ENCODE measurements around the gene RGPD4.
"Not testable (repeated sequence)": the region's sequence is repeated elsewhere in the genome, so short reads cannot be mapped to it uniquely, and the experiment has no call there.

The RGPD4 gene

DNA sequence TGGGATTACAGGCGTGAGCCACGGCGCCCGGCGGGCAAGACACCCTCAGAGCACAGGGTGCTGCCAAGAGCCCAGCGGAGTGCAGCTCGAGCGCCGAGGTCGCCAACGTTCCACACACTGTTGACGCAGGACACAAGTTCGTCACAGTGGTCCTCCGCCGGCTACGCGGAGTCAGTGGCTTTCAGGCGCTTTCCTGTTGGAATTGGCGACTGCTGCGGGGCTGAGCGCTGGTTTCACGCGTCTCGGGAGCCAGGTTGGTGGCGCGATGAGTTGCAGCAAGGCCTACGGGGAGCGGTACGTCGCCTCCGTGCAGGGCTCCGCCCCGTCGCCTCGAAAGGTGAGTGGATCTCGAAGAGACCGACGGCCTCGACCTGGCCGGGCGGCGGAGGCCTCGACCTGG is at the start of gene RGPD4:
Gene RGPD4, plus strand, starts transcription at position 144 of the 400 bp plus-strand sequence. Its CDS starts 122 bp downstream, at position 266.
- H3K4me1 Mint-ChIP-seq (ENCODE audit: low read depth); H3K27me3 Mint-ChIP-seq; H3K36me3 Mint-ChIP-seq (ENCODE audit: low read depth); intact Hi-C loops (cut with micrococcal nuclease); H3K9me3 Mint-ChIP-seq; H3K27ac Mint-ChIP-seq; H3K4me3 Mint-ChIP-seq: not testable (repeated sequence)

DNA sequence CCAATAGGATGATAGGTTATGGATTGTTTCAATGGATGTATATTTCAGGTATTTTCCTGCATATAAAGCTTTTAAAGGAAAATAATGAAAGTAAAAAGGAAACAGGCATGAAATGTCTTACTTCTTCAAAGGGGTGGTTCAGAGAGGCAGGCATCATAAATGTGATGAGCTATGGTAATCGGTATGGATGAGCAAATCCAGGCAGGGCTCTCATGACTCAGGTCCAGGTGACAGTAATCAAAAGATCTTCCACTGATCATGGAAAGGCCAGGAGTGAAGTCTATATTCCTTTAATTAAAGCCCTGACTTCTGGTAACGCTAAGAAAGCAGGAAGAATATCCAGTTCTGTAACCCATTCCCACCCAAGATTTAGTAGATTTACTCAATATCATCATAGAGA is 48.7 kb upstream of the RGPD4 start:
- Mint-ChIP-seq H3K4me3 (no peak overlapping the region), H3K36me3 (ENCODE audit: low read depth) (no peaks in the 10 kb centered on the region), H3K27me3 (no peaks in the 10 kb centered on the region), H3K27ac (no peak overlapping the region), H3K9me3 (no peaks in the 10 kb centered on the region), H3K4me1 (ENCODE audit: low read depth) (no peaks in the 10 kb centered on the region)
- intact Hi-C loops (cut with micrococcal nuclease), result no loop called here

DNA sequence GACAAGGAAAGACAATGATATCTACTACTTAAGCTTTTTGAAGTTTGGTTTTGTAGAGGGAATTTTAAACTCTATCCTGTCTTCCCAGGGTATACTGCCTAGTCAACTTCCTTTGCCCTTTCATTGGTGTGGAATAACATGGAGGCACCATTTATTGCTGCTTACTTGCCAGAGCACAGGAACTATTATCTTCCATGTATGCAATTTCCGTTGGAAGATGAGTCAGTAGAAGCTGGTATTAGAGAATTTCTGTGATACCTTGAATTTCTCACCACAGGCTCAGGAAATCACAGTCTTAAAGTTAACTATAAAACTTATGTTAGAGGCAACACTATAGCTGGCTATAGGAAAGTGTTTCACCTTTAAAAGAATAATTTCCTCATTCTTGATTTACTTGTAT is 40.9 kb upstream of the RGPD4 start:
- intact Hi-C loops (cut with micrococcal nuclease), result no loop called here
- Mint-ChIP-seq H3K27me3 (no peaks in the 10 kb centered on the region), H3K27ac (no peak overlapping the region), H3K4me3 (no peak overlapping the region), H3K36me3 (ENCODE audit: low read depth) (no peaks in the 10 kb centered on the region), H3K9me3 (peaks cover 22% of the 10 kb centered on the region), H3K4me1 (ENCODE audit: low read depth) (no peaks in the 10 kb centered on the region)

DNA sequence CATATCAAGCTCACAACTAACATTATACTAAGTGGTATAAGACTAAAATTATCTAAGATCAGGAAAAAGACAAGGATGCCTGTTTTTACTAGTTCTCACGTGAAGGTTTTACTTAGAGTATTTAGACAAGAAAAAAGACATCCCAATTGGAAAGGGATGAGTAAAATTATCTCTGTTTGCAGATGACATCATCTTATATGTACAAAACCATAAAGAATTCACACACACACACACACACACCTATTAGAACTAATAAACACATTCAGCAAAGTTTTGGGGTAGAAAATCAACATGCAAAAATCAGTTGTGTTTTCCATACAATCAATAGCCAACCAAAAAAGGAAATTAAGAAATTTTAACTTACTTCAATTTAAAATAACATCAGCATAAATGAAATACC is 35.9 kb upstream of the RGPD4 start:
- no peak overlapping the region for H3K27ac Mint-ChIP-seq
- no peaks in the 10 kb centered on the region for H3K27me3 Mint-ChIP-seq
- no peak overlapping the region for H3K4me3 Mint-ChIP-seq
- no peaks in the 10 kb centered on the region for H3K4me1 Mint-ChIP-seq (ENCODE audit: low read depth)
- H3K9me3 Mint-ChIP-seq, result peaks cover 23% of the 10 kb centered on the region
- intact Hi-C loops (cut with micrococcal nuclease), result no loop called here
- no peaks in the 10 kb centered on the region for H3K36me3 Mint-ChIP-seq (ENCODE audit: low read depth)

DNA sequence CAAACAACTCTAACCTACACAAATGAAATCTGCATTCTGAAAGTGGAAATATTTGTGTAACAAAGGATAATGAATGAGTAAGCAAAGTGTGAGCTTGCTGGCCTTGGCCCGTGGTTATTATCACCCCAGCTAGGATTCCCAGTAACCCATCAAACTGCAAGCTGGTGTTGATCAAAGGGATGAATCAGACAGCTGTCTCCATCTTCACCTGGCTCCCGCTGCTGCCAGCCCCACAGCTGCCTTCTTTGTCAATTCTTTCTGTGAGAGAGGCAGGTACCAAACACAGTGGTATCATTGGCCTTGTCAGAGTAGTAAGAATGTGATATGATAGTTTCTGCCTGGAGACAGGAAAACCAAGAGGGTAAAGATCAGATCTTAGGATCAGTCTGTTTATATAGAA is 25.2 kb upstream of the RGPD4 start:
- peaks cover 6% of the 10 kb centered on the region for H3K9me3 Mint-ChIP-seq
- no peak overlapping the region for H3K27ac Mint-ChIP-seq
- H3K36me3 Mint-ChIP-seq (ENCODE audit: low read depth), result no peaks in the 10 kb centered on the region
- no peaks in the 10 kb centered on the region for H3K27me3 Mint-ChIP-seq
- no peak overlapping the region for H3K4me3 Mint-ChIP-seq
- H3K4me1 Mint-ChIP-seq (ENCODE audit: low read depth), result no peaks in the 10 kb centered on the region
- intact Hi-C loops (cut with micrococcal nuclease), result no loop called here

DNA sequence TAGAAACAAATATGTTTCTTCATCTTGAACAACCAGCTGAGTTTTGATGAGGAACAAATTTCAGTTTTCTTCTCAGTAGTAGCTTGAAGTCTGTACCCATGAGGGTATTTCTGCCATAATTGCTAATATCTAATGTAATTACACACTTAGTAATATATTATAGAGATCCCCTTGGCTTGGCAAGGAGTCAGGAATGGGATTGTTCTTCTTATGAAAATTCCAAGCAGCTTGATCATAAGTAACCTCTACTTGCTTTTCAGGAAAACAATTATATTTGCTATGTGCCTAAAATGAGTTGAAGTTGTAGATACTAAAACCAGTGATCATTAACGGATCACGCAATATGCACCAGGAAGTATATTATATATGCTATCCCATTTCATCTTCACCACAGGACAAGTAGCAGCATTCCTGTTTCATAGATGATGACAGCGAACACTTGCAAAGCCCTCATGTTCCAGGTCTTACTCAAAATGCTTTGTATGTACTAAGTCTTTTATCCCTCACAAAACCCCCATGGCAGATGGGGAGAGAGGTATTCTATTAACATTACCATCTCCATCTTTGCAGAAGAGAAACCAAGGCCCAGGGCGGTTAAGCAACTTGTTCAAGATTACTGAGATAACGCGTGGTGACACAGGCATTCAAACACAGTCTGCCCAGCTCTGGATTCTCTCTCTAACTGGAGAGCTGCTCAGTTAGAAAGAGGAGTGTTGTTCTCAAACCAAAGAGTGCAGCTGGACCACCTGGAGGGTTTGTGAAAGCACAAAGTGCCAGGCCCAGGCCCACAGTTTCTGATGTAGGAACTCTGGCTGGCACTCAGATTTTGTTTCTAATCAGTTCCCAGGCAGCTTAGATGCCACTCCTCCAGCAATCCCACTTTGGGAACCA is 21.8 kb upstream of the RGPD4 start:
- Mint-ChIP-seq H3K27me3 (no peaks in the 10 kb centered on the region), H3K36me3 (ENCODE audit: low read depth) (no peaks in the 10 kb centered on the region), H3K27ac (no peak overlapping the region), H3K4me3 (no peak overlapping the region), H3K4me1 (ENCODE audit: low read depth) (no peaks in the 10 kb centered on the region), H3K9me3 (peaks cover 9% of the 10 kb centered on the region)
- intact Hi-C loops (cut with micrococcal nuclease), result no loop called here

DNA sequence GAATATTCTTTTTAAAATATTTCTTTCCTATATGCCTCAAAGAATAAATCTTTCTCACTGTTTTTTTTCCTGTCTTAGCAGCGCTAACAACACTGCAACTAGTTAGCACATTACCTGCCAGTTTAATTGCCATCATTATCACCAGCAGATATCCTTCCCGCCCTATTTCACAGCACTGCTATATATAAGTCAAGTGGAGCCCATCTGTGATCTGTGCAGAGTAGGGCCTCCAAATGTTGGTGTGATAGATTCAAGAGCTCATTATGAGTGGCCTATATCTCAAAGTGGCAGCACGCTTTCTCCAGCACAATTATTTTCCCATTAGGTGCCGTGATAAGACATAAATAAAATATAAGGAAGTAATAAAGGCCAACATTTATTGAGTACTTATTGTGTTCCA is 19.8 kb upstream of the RGPD4 start:
- intact Hi-C loops (cut with micrococcal nuclease), result no loop called here
- Mint-ChIP-seq H3K9me3 (peaks cover 9% of the 10 kb centered on the region), H3K27me3 (no peaks in the 10 kb centered on the region), H3K27ac (no peak overlapping the region), H3K4me3 (no peak overlapping the region), H3K4me1 (ENCODE audit: low read depth) (no peaks in the 10 kb centered on the region), H3K36me3 (ENCODE audit: low read depth) (no peaks in the 10 kb centered on the region)

DNA sequence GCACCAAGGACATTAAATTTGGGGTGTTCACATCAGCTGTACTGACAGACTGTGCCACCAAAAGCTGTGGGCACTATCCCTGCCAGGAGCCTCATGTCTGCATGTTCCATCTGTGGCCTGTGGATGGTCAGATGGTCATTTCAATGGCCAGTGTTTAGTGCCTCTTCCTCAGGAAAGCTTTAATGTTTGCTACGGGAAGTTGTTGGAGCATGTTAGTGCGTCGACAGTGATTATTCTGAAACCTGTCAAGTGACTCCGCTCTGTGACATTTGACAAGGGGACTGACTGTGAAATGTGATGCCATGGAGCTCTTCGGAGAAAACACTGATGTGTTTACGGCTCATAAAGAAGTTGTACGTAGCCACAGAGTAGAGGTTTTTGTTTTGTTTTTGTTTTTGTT is 18.7 kb upstream of the RGPD4 start:
- H3K27ac Mint-ChIP-seq, result no peak overlapping the region

DNA sequence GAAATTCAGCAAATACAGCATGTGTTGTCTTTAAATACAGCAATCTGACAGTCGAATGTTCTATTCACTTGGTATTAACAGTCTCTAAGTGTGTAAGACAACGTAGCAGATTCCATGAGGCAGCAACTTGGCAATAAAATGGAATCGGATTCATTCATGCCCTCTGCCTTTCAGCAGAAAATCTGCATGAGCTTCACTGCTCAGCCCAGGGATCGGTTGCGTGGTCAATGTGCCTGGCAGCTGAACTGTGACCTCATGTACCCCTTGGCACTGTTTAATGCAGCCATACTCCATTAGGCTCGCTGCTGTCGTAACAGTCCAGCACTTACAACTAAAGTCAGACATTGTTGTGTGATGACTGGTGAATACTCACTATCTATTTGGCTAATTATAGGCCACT is 17.7 kb upstream of the RGPD4 start:
- Mint-ChIP-seq H3K27me3 (no peaks in the 10 kb centered on the region), H3K4me3 (no peak overlapping the region), H3K36me3 (ENCODE audit: low read depth) (no peaks in the 10 kb centered on the region), H3K27ac (no peak overlapping the region), H3K9me3 (peaks cover 9% of the 10 kb centered on the region), H3K4me1 (ENCODE audit: low read depth) (no peaks in the 10 kb centered on the region)
- intact Hi-C loops (cut with micrococcal nuclease), result no loop called here

More for the DNA sequence above, 18.7 kb upstream of the RGPD4 start:
- peaks cover 9% of the 10 kb centered on the region for H3K9me3 Mint-ChIP-seq
- intact Hi-C loops (cut with micrococcal nuclease), result no loop called here
- H3K27me3 Mint-ChIP-seq, result no peaks in the 10 kb centered on the region
- no peak overlapping the region for H3K4me3 Mint-ChIP-seq
- H3K4me1 Mint-ChIP-seq (ENCODE audit: low read depth), result no peaks in the 10 kb centered on the region
- no peaks in the 10 kb centered on the region for H3K36me3 Mint-ChIP-seq (ENCODE audit: low read depth)

DNA sequence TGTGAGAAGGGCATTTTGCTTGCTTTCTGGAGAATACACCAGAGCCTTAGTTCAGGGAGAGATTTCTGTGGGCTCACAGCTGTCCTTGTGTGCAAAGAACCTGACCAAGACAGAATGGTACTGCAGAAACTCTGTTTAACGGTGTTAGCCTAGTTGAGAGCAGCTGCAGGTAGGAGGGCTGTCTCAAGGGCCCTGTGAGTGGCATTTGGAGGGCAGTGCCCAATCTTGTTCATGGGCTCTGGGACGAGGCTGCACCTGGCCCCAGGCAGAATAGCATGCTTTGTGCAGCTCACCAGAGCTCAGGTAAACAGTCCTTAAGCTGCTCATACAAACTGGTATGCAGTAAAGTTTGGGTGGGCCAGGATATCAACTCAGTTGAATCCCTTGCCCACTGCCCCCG is 16.9 kb upstream of the RGPD4 start:
- intact Hi-C loops (cut with micrococcal nuclease), result no loop called here
- no peaks in the 10 kb centered on the region for H3K27me3 Mint-ChIP-seq
- no peaks in the 10 kb centered on the region for H3K36me3 Mint-ChIP-seq (ENCODE audit: low read depth)
- peaks cover 9% of the 10 kb centered on the region for H3K9me3 Mint-ChIP-seq
- H3K4me3 Mint-ChIP-seq, result no peak overlapping the region
- H3K27ac Mint-ChIP-seq, result no peak overlapping the region
- no peaks in the 10 kb centered on the region for H3K4me1 Mint-ChIP-seq (ENCODE audit: low read depth)

DNA sequence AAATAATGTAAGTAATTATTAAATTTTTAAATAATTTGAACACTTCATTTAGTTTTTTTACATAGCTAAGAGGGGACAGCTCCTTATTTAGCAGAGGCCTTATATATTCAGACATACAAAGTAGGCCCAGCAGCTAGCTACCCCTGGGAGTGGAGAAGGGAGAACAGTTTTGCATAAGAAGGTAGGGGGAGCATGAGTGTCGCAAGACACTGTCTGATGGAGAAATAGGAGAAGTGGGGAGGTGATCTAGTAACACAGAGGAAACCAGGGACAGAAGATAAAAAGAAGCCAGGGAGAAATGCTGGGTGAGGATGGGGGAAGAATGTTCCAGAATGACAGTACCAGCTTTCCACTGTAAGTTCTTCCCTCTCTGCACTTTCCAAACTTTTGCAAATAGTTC is 16.0 kb upstream of the RGPD4 start:
- Mint-ChIP-seq H3K36me3 (ENCODE audit: low read depth) (no peaks in the 10 kb centered on the region), H3K27me3 (no peaks in the 10 kb centered on the region), H3K27ac (no peak overlapping the region), H3K4me3 (no peak overlapping the region), H3K4me1 (ENCODE audit: low read depth) (no peaks in the 10 kb centered on the region), H3K9me3 (peaks cover 9% of the 10 kb centered on the region)
- intact Hi-C loops (cut with micrococcal nuclease), result no loop called here

DNA sequence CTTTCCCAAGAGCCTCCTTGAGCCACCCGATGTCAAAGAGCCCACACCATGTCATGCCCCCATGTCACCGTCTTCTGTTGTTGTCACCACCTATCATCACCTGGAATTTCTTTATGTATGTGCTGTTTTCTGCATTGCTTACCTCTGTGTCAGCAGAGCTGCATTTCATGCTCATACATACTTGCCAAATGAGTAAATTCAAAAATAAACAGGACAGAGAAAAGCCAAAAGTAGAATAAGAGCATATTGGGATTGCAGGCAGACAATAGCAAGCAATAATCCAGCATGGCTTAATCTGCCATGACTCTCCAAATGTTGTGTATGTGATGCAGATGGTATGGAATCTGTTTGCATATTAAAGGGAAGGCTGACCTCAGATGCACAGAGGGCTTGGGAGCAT is 15.3 kb upstream of the RGPD4 start:
- Mint-ChIP-seq H3K4me1 (ENCODE audit: low read depth) (no peaks in the 10 kb centered on the region), H3K9me3 (peaks cover 4% of the 10 kb centered on the region), H3K27me3 (no peaks in the 10 kb centered on the region), H3K4me3 (no peak overlapping the region), H3K27ac (no peak overlapping the region), H3K36me3 (ENCODE audit: low read depth) (no peaks in the 10 kb centered on the region)
- intact Hi-C loops (cut with micrococcal nuclease), result no loop called here

DNA sequence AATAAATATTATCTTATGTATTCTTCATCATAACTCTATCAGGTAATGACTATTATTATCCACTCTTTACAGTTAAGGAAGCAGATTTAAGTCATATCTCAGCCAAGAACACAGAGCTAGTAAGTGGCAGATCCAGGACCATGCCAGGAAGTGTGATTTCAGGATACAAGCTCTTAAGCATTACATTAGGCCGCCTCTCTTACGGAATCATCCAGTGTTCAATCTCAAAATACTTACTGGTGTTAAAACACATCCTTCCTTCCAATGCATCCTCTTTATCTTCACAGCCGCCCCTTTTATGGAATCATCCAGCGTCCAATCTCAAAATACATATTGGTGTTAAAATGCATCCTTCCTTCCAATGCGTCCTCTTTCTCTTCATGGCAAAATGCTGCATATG is 14.7 kb upstream of the RGPD4 start:
- H3K27ac Mint-ChIP-seq, result no peak overlapping the region
- intact Hi-C loops (cut with micrococcal nuclease), result no loop called here
- H3K9me3 Mint-ChIP-seq, result no peaks in the 10 kb centered on the region
- no peaks in the 10 kb centered on the region for H3K36me3 Mint-ChIP-seq (ENCODE audit: low read depth)
- no peak overlapping the region for H3K4me3 Mint-ChIP-seq
- H3K27me3 Mint-ChIP-seq, result no peaks in the 10 kb centered on the region
- no peaks in the 10 kb centered on the region for H3K4me1 Mint-ChIP-seq (ENCODE audit: low read depth)

DNA sequence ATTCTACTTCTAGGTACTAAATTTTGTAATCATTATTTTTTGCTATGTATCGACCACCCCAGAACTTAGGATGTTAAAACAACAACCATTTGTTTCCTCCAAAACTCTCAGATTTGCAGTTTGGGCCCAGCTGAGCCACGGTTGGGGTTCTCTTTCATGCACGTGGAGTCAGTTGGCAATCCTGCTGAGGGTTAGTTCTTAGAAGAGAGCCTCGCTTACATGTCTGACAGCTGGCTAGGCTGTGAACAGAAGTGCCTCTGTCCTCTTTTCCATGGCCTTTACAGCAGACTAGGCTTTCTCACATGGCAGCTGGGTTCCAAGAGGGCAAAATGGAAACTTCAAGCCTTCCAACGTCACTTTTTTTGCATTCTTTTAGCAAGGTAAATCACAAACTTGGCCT is 9.3 kb upstream of the RGPD4 start:
- Mint-ChIP-seq H3K27me3 (no peaks in the 10 kb centered on the region), H3K4me3 (no peak overlapping the region), H3K4me1 (ENCODE audit: low read depth) (no peaks in the 10 kb centered on the region), H3K36me3 (ENCODE audit: low read depth) (no peaks in the 10 kb centered on the region), H3K9me3 (peaks cover 9% of the 10 kb centered on the region), H3K27ac (no peak overlapping the region)
- intact Hi-C loops (cut with micrococcal nuclease), result no loop called here

DNA sequence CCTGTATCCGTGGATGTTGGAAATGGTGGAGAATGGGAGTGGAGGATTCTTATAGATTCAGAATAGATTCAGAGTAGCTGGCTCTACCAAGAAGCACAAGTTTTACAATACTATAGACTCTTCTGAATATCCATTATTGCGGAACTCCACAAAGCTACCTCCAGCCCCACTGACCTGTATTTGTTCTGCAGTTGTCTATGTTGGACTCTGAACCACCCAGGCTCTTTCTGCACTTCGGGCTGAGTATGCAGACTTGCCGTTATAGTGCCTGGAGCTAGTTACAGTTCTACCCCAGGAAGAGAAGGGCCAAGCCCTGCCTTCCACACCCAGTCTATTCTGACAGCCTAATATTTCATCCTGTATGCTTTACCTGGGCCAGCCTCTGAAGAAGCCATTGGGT is 4.4 kb upstream of the RGPD4 start:
- Mint-ChIP-seq H3K27me3 (no peaks in the 10 kb centered on the region), H3K36me3 (ENCODE audit: low read depth) (no peaks in the 10 kb centered on the region), H3K4me1 (ENCODE audit: low read depth) (no peaks in the 10 kb centered on the region), H3K4me3 (no peak overlapping the region), H3K9me3 (peaks cover 9% of the 10 kb centered on the region), H3K27ac (no peak overlapping the region)
- intact Hi-C loops (cut with micrococcal nuclease), result no loop called here

All from dendritic cell treated with granulocyte-macrophage colony-stimulating factor and Interleukin-4, amounts not matched to agents 40 ng/mL and 50 ng/mL, for 4 days (primary cell).